HEK293T (cell line): Measurements from ENCODE around the gene MYRFL.

ENCODE experiments used
- BHLHE40 ChIP-seq: fragments of 450-650 bp; IDR thresholded peaks from 2 replicates; pipeline ENCODE4 v1.6.1; 2016; ENCODE audit warnings: mild to moderate bottlenecking, moderate library complexity, borderline replicate concordance
- FOXK2 ChIP-seq: fragments of 450-650 bp; IDR thresholded peaks from 2 replicates; pipeline ENCODE4 v1.6.1; 2016; ENCODE audit warnings: mild to moderate bottlenecking
- SUZ12 ChIP-seq: fragments of 450-650 bp; IDR thresholded peaks from 2 replicates; pipeline ENCODE4 v1.6.1; 2016; ENCODE audit warnings: mild to moderate bottlenecking
- TARDBP ChIP-seq: fragments of 450-650 bp; IDR thresholded peaks from 2 replicates; pipeline ENCODE4 v1.6.1; 2016
- TF ChIP-seq, protein P1 (sequence below): fragments of 450-650 bp; IDR thresholded peaks from 2 replicates; pipeline ENCODE4 v1.6.1; 2016

DNA sequence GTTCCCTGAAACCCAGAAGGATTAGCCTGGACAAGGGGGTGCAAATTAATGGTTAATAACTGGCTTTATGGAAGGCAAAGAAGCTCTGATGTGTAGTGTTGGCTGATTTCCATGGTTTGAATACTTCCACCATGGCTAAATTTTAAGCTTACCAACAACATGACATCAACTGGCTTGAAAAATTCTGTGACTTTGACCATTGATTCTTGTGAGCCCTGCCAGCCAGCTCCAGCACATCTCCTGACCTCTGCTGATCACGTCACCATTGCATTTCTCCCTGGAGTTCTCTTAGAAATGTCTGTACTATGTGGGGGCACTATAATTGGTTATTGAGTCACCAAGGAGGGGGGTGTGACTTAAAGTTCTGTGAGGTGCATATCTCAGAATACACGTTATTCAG lies 171.2 kb downstream of the MYRFL start:
- TF ChIP-seq BHLHE40 (no peak), FOXK2 (no peak), TARDBP (no peak), SUZ12 (no peak)
- TF ChIP-seq, protein P1, sequence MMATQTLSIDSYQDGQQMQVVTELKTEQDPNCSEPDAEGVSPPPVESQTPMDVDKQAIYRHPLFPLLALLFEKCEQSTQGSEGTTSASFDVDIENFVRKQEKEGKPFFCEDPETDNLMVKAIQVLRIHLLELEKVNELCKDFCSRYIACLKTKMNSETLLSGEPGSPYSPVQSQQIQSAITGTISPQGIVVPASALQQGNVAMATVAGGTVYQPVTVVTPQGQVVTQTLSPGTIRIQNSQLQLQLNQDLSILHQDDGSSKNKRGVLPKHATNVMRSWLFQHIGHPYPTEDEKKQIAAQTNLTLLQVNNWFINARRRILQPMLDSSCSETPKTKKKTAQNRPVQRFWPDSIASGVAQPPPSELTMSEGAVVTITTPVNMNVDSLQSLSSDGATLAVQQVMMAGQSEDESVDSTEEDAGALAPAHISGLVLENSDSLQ = no peak
